HG02678 (cell line): Measurements from ENCODE around the gene ARID3C.

Source experiments
- ATAC-seq: cut with Tn5 transposase; IDR thresholded peaks from one replicate; pipeline ENCODE4 v1.9.1; 2021; ENCODE audit warnings: mild to moderate bottlenecking, moderate library complexity; ENCODE audit not compliant: unreplicated experiment

Gene ARID3C

DNA sequence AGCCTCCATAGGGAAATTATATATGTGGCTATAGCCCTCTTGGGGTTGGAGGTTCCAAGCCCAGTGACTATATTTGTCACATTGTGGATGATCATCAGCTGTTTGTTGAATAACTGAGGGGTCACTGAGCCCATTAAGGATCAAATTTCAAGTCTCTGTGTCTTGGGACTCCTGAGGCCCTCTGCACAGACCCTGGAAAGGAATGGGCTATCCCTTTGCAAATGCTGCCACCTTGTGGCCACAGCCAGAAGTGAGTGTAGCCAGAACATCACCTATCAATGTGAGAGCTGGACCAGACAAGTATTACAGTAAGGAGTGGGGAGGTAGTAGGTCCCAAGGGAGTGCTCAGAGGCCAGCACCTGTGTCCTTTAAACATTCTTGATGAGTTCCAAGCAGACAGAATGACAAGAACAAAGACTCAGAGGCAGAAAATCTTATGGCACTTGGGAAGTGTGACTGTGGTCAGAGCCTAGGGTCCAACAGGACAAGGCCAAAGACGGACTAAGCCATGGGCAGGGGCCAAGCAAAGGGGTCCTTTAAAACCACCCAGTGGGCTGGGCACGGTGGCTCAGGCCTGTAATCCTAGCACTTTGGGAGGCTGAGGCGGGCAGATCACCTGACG, 25.1 kb downstream of the ARID3C start:
- peak; percentile 81 for ATAC-seq

DNA sequence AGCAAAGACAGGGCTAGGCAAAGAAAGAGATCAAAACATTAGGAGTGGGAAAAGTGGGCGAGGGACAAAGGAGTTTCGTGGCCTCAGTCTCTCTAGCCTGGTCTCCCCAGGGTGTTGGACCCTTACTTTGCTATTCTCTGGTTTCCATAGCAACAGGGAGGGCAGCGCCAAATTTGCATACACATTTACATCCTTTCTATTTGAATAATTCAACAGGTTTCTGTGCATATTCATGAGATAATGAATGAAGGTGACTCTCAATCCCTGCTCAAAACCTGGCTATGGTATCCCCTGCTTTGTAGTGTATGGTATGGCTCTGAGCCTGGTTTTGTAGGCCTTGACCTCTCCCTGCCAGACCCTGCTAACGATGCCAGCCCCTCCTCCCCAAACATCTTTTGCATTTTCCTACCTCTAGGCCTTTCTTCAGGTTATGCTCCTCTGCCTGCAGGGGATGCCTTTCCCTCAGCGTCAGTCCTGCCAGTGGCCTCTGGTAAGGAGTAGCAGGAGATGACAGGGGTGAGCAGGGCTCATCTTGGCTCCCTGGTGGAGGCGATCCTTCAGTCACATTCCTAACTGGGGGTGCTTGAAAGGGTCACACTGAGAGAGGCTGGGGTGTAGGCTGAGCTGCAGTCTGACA, 26.8 kb downstream of the ARID3C start:
- no peak for ATAC-seq

DNA sequence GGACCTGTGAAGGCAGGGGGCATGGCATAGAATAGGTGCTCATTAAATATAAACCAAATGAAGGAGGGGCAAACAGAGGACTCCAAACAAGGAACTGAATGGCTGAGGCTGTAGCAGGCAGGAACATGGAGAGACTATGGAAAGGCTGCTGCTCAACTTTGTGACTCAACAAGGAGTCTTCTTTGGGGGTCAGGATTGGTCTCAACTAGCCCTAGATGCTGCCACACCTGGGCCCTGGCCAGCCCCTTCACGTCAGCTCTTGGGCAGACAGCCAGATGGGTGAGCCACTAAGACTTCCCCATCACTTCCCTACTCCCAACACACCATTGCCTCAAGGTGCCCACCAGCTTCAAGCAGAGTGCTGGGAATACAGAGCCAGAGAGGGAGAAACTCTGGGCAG, 28.0 kb downstream of the ARID3C start:
- no peak for ATAC-seq

DNA sequence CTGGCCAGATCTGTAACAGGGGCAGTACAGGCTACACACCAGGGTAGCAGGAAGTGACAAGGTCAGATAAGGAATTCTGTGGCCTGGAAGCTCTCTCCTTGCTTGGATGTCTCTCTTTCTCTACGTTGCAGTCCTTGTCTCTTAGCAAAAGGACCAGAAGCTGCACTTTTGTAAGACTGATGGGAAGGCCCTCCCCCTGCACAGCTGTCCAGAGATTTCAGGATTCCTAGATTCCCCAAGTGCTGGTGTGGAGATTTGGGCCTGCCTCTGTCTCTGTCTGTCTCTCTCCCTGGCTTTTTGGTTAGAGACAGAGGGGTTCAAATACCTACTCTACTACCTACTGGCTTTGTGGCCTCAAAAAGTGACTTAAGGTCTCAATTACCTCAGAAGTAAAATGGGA, 29.3 kb downstream of the ARID3C start:
- no peak for ATAC-seq

DNA sequence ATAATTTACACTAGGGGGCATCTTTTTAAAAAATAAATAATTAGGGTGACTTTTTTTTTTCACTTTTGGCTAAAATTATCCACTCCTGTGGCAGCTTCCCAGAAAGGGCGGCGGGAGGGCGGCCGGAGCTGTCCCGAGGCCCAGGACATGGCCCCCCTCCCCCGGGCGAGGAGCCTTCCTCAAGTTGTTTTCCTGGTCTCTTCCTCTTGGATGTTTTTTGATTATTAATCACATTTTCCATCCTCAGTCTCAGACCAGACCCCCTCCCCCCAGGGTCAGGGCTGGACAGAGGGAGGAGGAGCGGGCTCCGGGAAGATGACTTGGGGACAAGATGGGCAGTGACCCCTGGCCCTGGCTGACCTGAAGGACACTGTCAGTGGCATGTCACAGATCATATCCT, 34.7 kb downstream of the ARID3C start:
- ATAC-seq, result no peak

DNA sequence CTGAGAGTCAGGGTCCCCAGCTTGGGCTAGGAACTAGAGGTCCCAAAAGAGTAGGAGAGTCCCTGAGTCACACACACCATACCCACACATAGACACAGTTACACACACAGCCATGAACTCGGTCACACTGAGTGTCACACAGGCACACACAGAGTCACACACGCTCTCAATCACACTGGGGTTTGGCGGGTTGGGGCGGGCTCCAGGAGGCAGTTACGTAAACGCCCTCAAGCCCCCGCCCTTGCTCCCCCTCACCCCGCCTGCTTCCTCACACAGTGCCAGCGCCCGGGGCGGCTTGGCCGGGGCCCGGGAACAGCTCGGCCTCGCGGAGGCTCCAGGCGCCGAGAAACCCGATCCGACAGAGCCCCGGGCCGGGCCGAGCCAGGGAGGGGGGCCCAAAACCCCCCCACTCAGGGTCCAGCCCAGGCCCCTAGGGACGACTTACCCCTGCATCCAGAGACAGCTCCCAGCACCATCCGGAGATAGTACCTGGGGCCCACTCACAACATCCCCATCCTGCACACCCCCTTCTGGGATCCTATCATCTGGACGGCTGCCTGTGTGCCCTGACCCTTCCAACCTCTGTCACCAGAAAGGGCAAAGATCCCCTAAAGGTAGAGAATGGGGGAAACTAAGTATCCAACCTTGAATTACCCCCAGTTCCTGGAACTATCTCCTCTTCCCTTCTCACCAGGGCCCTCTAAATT, 35.8 kb downstream of the ARID3C start:
- ATAC-seq, result no peak

DNA sequence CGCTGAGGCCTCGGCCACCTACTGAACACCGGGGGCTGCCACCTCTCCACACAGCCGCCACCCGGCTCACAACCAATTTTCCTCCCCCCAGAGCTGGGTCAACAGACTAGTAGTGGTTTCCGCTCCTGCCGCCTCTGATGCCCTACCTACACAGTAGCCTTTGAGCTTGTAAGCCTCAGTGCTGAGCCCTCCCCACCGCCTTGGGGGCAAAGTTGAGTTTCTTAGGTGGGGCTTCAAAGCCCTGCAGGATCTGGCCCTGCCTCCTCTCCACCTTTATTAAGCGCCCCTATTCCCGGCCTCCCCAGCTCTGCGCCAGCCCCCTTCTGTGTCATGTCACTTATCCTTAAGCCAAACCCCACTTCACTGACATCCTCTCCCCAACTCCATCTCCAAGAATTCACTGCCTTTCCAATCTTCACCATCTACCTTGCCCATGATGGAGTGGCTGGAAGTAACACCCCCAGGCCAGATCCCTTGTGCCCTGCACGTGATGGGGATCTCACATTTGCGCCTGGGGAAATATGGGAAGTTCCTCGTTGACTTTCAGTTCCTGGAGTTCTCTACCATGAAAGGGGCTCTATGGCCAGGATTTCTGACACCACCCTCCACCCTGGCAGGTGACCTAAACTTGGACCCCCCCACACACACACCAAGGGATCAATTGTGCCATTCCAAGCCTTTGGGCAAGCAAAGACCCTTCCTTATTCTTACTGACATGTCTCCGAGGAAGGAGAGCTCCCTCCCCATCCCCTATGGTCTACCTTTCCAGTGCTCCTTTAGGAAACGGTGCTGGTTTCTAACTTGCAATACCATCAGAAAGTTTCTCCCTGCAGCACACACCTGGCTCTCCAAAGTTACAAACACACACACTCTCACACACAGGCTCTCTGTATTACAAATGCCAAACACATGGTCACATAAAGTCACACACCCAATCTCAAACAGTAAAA, 36.7 kb downstream of the ARID3C start:
- ATAC-seq, result no peak

DNA sequence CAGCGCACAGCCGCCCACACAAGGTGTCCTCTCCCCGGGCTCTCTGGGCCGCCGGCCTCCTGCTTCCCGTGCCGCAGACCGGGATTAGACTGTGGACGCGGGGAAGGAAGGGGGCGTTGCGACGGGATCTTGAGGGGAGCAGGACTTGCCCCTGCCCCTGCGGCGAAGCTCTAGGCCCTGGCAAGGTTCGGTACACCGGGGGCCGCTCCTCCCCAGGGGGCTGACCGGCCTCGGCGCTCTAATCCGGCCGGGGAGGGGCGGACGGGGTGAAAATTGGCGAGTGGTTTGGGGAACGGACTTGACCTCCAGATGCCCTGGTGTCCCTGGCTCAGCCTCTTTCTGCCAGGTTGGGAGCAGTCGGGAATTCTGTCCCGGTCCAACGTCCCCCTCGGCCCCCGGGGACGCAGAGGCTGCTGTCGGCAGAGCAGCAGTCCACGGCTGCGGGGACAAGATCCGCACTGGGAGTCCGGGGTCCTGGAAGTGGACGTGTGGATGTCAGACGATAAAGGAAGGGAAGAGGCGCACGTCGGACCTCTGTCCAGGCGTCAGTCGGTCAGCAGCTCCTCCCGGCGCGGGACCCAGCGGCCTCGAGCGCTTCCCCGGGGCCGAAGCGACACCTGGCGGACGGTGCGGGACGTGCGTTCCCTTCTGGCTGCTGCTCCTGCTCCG, 37.5 kb downstream of the ARID3C start:
- ATAC-seq, result peak; percentile 73

DNA sequence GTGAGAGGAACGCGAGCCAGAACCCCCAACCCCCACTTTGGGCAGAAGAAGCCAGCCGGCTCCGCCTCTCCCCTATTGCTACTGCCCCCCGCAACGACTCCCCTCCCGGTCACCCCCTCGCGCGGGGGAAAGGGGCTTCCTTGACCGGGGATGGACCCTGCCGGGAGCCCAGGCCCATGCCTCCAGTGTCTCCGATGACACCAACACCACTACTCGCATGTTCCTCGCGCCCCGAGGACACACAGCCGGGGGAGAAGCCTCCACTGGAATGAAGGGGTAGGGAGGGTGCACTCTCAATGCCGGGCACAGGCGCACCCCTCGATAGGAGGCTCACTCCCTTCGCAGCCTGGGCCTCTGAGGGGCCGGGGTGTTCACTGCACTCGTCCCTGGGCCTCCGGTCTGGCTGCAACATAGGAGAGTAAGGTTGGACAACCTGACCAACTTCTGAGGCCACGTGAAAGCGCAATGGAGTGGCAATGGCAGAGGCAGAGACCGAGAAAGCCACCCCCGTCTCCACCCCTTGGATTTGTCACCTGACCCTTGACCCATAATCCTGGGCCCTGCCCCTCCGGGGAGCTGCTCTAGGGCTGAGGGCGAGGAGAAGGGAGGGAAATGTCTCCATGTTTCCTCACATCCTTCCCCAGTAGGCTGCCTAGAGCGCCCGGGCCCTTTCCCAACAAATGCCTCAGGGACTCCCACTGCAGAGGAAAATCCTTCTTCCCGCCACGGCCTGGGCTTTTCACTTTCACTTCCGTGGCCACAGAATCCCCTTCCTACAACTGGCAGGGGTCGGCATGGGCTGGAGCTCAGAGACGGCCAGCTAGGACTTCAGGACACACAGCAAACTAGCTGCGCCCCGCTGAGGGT, 38.3 kb downstream of the ARID3C start:
- no peak for ATAC-seq

DNA sequence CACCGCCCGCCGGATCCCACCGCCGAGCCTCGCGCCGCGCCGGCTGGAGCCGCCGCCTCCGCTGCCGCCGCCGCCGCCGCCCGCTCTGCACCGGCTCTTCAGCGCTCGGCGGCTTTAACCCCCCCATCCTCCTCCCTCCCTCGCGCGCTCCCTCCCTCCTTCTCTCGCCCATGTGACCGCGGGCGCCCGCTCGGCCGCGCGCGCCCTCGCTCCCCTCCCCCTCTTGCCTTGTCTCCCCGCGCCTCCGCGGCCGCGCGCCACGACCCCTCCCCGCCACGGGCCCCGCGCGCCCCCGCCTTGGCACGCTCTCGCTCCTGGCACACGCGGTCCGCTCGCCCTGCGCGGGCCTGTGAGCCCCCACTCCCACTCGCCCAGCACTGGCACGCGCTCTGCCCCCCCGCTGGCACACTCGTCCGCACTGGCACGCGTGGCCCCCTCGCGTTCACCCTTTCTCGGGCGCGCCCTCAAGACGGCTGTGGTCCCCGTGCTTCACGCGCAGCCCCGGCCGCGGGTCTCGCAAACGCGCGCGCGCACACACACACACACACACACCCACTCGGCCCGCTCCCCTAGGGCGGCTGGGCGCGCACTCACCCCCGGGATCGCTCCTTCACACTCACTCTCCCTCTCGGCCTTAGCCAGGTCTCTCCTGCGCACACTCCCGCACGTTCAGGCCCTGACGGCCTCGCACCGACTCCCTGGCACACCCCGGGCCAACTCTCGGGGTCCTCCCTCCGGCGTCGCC, 39.1 kb downstream of the ARID3C start, which contains the start of gene CNTFR:
CNTFR (minus strand) TSS at position 89 of the 745 bp plus-strand sequence. CDS start 20,743 bp downstream, outside the sequence.
- no peak for ATAC-seq

DNA sequence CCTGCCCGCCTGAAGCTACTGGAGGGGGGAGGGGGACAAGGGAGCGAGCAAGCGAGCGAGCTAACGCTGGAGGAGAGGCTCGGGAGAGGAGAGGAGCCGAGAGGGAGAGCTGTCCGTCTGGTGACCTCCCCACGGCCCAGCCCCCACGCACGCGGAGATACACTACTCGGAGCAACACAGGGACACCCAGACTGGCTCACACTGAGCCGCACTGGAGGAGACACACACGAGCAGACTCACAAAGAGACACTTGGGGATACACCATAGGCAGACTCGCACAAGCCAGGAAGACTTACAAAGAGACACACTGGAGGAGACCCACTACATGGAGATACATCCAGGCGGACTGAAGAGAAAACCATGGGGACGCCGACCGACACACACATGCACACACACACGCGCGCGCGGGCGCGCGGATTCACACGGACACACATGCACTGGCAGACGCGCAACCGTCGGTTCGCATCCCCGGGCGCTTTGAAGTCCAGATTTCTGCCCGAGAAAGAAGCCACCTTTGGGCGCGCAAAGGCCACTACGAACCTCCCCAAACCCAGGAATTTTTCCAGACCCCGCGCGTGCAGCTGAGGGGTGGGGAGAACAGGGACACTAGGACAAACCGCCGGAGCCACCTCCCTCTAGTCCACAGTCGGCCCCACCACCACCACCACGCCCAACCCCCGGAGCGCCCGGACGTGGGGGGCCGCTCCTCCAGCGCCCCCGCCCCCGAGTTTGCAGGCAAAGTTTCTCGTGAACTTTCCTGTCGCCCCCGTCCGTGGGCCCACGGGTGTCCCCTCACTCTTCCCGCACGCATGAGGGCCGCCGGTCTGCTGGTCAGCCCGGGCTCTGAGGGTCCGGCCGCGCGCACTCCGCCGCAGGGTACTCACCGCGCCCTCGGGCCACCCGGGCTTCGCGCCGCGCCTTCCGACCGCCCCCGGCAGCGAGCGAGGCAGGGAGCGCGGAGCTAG, 39.9 kb downstream of the ARID3C start:
- ATAC-seq, result no peak

DNA sequence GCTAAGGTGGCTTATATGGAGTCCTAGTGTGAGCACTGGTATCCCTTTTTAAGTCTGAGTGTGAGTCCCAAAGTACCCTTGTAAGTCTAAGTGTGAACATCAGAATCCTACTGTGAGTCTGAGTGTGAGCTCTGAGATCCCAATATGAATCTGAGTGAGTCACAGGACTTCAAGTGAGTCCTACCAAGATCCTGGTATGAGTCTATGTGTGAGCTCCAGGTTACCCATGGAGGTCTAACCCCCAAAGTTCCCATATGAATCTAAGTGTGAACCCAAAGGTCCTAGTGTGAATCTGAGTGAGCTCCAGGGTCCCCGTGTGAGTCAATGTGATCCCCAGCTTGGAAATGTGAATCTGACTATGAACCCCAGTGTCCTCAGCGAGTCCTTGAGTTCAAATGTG, 41.6 kb downstream of the ARID3C start:
- no peak for ATAC-seq

DNA sequence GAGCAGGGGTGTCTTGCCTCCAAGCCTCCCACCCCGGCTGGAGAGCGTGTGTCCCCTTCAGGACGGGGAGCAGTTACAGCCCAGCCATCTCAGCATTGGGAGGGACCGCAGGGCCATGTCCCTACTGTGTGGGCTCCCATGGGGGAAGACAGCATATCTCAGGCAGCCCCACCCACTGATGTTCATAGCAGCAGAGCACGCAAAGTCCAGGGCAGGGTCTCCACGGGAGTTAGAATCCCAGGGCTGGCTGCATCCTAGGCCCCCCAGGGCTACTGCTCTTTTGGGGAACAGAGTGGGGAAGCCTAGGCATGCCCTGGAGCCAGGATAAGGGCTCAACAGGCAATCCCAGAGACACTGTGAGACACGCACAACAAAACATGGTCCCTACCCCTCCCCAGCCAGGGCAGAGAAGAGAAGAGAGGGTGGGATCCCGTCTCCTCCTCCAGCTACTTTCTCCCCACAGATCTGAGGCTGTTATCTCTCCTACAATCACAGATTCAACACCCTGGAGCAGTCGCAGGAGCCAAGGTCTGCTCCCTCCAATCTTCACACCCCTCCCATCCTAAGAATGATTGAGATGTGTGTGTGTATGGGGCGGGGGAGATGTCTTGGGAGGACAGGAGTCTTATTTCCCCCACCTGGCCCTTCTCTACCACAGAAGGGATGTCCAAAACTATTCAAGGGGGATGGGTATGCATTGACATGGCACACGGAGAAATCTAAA, 42.8 kb downstream of the ARID3C start:
- no peak for ATAC-seq

DNA sequence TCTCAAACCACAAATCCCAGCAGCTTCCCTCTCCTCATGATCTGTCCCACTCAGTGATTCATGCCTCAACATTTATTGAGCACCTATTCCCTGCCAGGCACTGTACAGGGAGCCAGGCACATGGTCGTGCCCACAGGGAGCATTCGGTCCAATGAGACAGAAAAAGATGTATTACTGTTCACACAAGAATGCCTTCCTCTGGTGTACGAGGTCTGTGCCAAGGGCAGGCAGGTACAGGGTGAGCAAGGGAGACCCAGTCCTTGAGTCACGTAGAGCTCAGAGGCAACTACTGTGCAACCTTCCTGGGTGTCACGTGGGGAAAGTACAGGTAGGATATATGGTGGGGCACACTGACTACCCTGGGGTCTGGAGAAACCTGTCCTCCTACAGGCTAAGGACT, 43.9 kb downstream of the ARID3C start:
- no peak for ATAC-seq

DNA sequence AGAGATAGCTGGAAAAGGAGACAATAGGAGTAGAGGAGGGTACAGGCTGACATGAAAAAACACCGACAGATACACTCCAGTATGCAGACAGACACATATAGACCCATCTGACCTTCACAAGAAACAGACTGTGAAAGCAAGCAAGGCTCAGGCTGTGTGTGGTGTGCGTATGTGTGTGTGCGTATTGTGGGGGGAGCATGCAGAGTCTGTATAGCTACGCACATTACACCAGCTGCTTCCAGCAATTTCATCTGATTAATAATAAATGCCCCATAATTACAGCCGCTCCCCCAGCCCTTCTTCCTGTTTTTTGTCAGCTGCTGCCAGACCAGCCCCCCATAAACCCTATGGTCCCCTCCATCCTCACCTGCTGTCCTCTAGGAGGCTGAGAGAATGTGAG, 46.1 kb downstream of the ARID3C start:
- no peak for ATAC-seq

DNA sequence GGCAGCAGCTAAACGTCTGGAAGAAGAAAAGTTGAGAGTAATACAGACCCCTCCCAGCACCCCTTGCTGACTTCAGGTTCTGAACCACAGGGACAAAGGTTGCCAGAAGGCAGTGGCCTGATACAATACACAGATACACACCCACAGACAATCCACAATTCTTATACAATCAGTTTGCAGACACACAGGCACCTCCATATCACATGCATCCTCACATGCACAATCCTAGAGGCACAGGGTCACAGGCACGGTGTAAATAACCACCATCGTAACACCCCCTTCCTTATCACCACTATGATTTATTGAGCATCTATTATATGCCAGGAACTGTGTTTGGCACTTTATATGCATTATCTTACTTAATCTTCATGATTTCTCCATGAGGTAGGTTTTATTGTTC, 47.5 kb downstream of the ARID3C start:
- ATAC-seq, result no peak

DNA sequence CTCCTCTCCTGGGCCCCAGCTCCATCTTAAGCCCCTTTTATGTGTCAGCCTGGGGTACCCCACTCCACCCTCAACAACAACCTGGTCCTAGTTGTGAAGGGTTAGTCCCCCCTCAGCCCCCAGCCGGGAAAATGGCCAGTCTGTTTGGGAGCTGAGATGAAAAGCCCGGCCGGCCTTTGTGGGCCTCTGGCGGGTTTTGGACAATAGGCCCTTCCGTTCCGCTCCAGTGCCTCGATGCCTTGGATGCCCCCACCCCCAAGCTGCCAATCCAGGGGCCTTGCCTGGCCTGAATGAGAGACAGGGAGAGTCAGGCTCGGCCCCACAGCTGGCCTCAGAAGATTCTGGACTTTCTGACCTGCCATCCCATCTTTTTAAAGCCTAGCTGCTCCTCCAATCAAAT, 48.5 kb downstream of the ARID3C start:
- no peak for ATAC-seq
